Caco-2 (cell line): ENCODE data around the gene SPP1. TPM values are rescaled to one million over a fixed set of nuclear protein-coding genes. Genes with fewer than 3 reads are reported as not detected.

Experiments
- BruUV-seq: library from RNA; stranded (reverse); fragments of 400-500 nt; replicated peaks from 2 replicates; lab custom pipeline; 2021; lab: Mats Ljungman, UMichigan
- CTCF ChIA-PET: fragments of 300-600 bp; sonication (Branson Sonifier 250); formaldehyde crosslinking; loops from one replicate; lab custom pipeline; 2022; ENCODE audit warnings: antibody characterized with exemption; lab: Charles Lee
- POLR2A ChIA-PET: fragments of 300-600 bp; sonication (Branson Sonifier 250); formaldehyde crosslinking; loops from one replicate; lab custom pipeline; 2022; ENCODE audit warnings: antibody characterized with exemption; lab: Charles Lee
- DNase-seq, 2 experiments: peaks; one replicate each; pipeline versions ENCODE4 v3.0.0 to v3.0.0-alpha.2; 2020 to 2022
- H3K27me3 ChIP-seq: replicated peaks from 2 replicates; pipeline ENCODE4 v1.6.0; 2011; ENCODE audit warnings: low read length; ENCODE audit not compliant: control insufficient read depth, insufficient read depth
- H3K36me3 ChIP-seq: 2 replicates; pipeline ENCODE4 v1.5.1; 2011; ENCODE audit warnings: low read length; ENCODE audit not compliant: control insufficient read depth, insufficient read depth
- H3K4me1 ChIP-seq: fragments of 250-450 bp; sonication (Bioruptor Pico); 2 replicates; pipeline ENCODE4 v1.5.1; 2020; ENCODE audit warnings: mild to moderate bottlenecking
- H3K4me3 ChIP-seq: 2 replicates; pipeline ENCODE4 v1.5.1; 2011; ENCODE audit warnings: low read depth, mild to moderate bottlenecking, control low read depth, low read length
- H3K9me3 ChIP-seq: fragments of 250-450 bp; sonication (Bioruptor Pico); 2 replicates; pipeline ENCODE4 v1.5.1; 2020; ENCODE audit warnings: mild to moderate bottlenecking, moderate library complexity
- H3K27ac Mint-ChIP-seq: one replicate; pipeline ENCODE4 v1.8.0; 2022; ENCODE audit warnings: mixed read lengths; ENCODE audit not compliant: unreplicated experiment
- H3K27me3 Mint-ChIP-seq: one replicate; pipeline ENCODE4 v1.8.0; 2022; ENCODE audit warnings: mixed read lengths; ENCODE audit not compliant: insufficient read depth, unreplicated experiment
- H3K36me3 Mint-ChIP-seq: one replicate; pipeline ENCODE4 v1.8.0; 2022; ENCODE audit warnings: mild to moderate bottlenecking, mixed read lengths; ENCODE audit not compliant: insufficient read depth, unreplicated experiment
- H3K4me1 Mint-ChIP-seq: one replicate; pipeline ENCODE4 v1.8.0; 2022; ENCODE audit warnings: low read depth, mixed read lengths; ENCODE audit not compliant: unreplicated experiment
- H3K4me3 Mint-ChIP-seq: one replicate; pipeline ENCODE4 v1.8.0; 2022; ENCODE audit warnings: mild to moderate bottlenecking, moderate library complexity, mixed read lengths; ENCODE audit not compliant: unreplicated experiment
- H3K9me3 Mint-ChIP-seq: one replicate; pipeline ENCODE4 v1.8.0; 2022; ENCODE audit warnings: mixed read lengths; ENCODE audit not compliant: unreplicated experiment
- intact Hi-C: fragments of 100-400 bp; cut with micrococcal nuclease; formaldehyde crosslinking; loops from one replicate; pipeline ENCODE4 v1.10.0; 2022; ENCODE audit not compliant: unreplicated experiment
- total RNA-seq: library from RNA; stranded (reverse); gene quantifications from 2 replicates; pipeline ENCODE4 v1.2.3, GENCODE V29; 2022
- TF ChIP-seq, protein P1 (sequence below), 2 experiments: fragments of 200-600 bp in 1 of 2; IDR thresholded peaks; 1 replicate in 1 of 2; 2 replicates in 1 of 2; pipeline versions ENCODE4 v1.5.1 to v1.8.0; 2011 to 2022; ENCODE audit warnings: antibody characterized with exemption in 1 of 2, control low read depth in 1 of 2, inconsistent platforms in 1 of 2, low read depth in 1 of 2, low read length in 1 of 2, mild to moderate bottlenecking in 1 of 2, moderate library complexity in 1 of 2; ENCODE audit not compliant: insufficient read depth in 1 of 2, severe bottlenecking in 1 of 2, unreplicated experiment in 1 of 2

SPP1 gene
- total RNA-seq, 1 experiment from 2014 or later, result 0.77 TPM

DNA sequence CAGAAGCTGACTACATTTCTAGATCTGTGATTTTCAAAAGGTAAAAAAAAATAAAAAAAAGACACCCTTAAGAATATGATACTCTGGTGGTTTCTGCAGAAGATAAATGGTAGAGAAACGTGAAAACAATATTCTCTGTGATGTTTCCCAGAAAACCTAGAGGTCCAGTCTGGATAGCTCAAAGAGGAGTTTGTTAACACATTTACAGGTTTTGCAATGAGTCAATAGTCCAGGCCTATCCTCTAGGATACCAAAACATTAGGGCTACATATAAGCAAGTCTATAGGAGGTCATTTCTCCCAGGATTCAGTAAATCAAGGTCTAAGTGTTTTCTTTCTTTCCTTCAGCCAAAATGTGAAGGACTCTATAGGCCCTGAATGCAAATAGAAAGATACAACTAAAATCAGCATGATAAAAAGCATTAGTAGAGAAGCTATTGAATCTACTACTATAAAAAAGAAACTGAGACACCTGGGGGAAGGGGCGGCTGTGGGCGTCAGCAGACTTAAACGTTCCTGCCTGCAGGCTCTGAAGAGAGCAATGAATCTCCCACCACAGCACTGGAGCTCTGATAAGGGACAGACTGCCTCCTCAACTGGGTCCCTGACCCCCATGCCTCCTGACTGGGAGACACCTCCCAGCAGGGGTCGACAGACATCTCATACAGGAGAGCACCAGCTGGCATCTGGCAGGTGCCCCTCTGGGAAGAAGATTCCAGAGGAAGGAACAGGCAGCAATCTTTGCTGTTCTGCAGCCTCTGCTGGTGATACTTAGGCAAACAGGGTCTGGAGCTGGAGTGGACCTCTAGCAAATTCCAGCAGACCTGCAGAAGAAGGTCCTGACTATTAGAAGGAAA, 33.7 kb upstream of the SPP1 start:
- TF ChIP-seq, protein P1, sequence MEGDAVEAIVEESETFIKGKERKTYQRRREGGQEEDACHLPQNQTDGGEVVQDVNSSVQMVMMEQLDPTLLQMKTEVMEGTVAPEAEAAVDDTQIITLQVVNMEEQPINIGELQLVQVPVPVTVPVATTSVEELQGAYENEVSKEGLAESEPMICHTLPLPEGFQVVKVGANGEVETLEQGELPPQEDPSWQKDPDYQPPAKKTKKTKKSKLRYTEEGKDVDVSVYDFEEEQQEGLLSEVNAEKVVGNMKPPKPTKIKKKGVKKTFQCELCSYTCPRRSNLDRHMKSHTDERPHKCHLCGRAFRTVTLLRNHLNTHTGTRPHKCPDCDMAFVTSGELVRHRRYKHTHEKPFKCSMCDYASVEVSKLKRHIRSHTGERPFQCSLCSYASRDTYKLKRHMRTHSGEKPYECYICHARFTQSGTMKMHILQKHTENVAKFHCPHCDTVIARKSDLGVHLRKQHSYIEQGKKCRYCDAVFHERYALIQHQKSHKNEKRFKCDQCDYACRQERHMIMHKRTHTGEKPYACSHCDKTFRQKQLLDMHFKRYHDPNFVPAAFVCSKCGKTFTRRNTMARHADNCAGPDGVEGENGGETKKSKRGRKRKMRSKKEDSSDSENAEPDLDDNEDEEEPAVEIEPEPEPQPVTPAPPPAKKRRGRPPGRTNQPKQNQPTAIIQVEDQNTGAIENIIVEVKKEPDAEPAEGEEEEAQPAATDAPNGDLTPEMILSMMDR (IDR thresholded peaks at IDR 0.05; ENCODE audit: insufficient read depth in 1 of 2, low read depth in 1 of 2, low read length in 1 of 2, severe bottlenecking in 1 of 2, unreplicated experiment in 1 of 2), result no peak
- no peak for DNase-seq
- Mint-ChIP-seq H3K36me3 (no peaks in the 10 kb centered on the region), H3K4me3 (no peak overlapping the region), H3K27me3 (no peaks in the 10 kb centered on the region), H3K27ac (no peak overlapping the region), H3K4me1 (peaks cover 4% of the 10 kb centered on the region), H3K9me3 (no peaks in the 10 kb centered on the region)
- no peak overlapping the region for H3K4me3 ChIP-seq
- H3K36me3 ChIP-seq, result no peaks in the 10 kb centered on the region
- BruUV-seq, result no TSS peak
- ChIA-PET POLR2A (no interaction called here), CTCF (no interaction called here)
- H3K4me1 ChIP-seq, result no peaks in the 10 kb centered on the region
- intact Hi-C loops, result no loop called here
- no peaks in the 10 kb centered on the region for H3K9me3 ChIP-seq
- H3K27me3 ChIP-seq, result no peaks in the 10 kb centered on the region

DNA sequence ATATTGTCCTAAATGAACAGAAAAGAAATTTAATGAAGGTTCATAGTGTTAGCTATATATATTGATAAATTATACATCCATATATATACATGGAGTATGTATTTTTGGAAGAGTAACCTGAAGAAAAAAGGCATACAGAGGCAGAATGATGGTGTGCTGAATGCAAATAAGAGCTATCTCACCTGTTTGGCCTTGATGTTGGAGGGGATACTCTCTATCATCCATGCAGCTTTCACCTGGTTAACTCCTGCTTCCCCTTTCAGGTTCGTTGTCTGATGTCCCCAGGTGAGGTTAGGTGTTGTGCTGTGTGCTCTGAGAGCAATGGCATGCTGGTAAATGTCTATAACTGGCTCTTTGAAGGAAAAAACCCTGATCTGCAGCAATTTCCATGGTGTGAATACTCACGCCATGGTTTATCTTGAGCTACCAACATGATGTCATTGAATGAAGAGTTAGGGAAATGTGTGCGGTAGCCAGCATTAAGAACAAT, 31.8 kb upstream of the SPP1 start:
- DNase-seq, result no peak
- POLR2A ChIA-PET, result no interaction called here
- CTCF ChIA-PET, result no interaction called here
- H3K4me3 ChIP-seq, result no peak overlapping the region
- H3K4me1 ChIP-seq, result no peaks in the 10 kb centered on the region
- no peak overlapping the region for H3K27ac Mint-ChIP-seq
- H3K27me3 ChIP-seq, result no peaks in the 10 kb centered on the region
- no peaks in the 10 kb centered on the region for H3K27me3 Mint-ChIP-seq
- H3K36me3 Mint-ChIP-seq, result no peaks in the 10 kb centered on the region
- H3K9me3 Mint-ChIP-seq, result no peaks in the 10 kb centered on the region
- BruUV-seq, result no TSS peak
- H3K4me1 Mint-ChIP-seq, result no peaks in the 10 kb centered on the region
- H3K36me3 ChIP-seq, result no peaks in the 10 kb centered on the region
- TF ChIP-seq, protein P1 (IDR thresholded peaks at IDR 0.05; ENCODE audit: insufficient read depth in 1 of 2, low read depth in 1 of 2, low read length in 1 of 2, severe bottlenecking in 1 of 2, unreplicated experiment in 1 of 2), result no peak
- intact Hi-C loops, result no loop called here
- H3K4me3 Mint-ChIP-seq, result no peak overlapping the region
- no peaks in the 10 kb centered on the region for H3K9me3 ChIP-seq

DNA sequence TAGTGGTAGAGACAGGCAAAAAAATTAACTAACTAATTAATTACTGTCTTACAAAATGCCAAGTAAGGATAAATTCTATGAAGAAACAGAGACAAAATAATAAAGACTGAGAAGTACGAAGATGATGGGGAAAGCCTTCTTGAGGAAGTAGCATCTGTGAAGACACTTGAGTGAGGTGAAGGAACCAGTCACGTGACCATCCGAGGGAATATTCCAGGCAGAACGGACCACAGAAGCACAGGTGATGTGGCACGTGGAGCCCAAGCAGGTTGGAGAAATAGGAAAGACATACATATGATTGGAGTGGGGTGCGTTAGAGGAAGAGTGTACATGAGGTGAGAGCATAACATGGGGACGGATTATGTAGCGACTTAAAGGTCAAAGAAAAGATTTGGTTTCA, 30.5 kb upstream of the SPP1 start:
- Histone ChIP-seq H3K4me3 (no peak overlapping the region), H3K4me1 (no peaks in the 10 kb centered on the region), H3K36me3 (no peaks in the 10 kb centered on the region), H3K9me3 (no peaks in the 10 kb centered on the region), H3K27me3 (no peaks in the 10 kb centered on the region)
- H3K27ac Mint-ChIP-seq, result no peak overlapping the region
- CTCF ChIA-PET, result no interaction called here
- POLR2A ChIA-PET, result no interaction called here
- no TSS peak for BruUV-seq
- H3K27me3 Mint-ChIP-seq, result no peaks in the 10 kb centered on the region
- H3K9me3 Mint-ChIP-seq, result no peaks in the 10 kb centered on the region
- H3K36me3 Mint-ChIP-seq, result no peaks in the 10 kb centered on the region
- H3K4me1 Mint-ChIP-seq, result no peaks in the 10 kb centered on the region
- no peak overlapping the region for H3K4me3 Mint-ChIP-seq
- TF ChIP-seq, protein P1 (IDR thresholded peaks at IDR 0.05; ENCODE audit: insufficient read depth in 1 of 2, low read depth in 1 of 2, low read length in 1 of 2, severe bottlenecking in 1 of 2, unreplicated experiment in 1 of 2), result no peak
- DNase-seq, result no peak
- intact Hi-C loops, result no loop called here
